Measurements from ENCODE around the gene SLC25A45.
A peak's percentile ranks its signal among the peaks of the same experiment; 100 is the strongest.

SLC25A45 gene

GRCh38 chr11:65384301-65384889 is 1.9 kb upstream of the SLC25A45 start:
- DNase-seq, result no peak

- DNase-seq, result no peak
Measured at GRCh38 chr11:65383778-65384177, 1.3 kb upstream of the SLC25A45 start.

DNA sequence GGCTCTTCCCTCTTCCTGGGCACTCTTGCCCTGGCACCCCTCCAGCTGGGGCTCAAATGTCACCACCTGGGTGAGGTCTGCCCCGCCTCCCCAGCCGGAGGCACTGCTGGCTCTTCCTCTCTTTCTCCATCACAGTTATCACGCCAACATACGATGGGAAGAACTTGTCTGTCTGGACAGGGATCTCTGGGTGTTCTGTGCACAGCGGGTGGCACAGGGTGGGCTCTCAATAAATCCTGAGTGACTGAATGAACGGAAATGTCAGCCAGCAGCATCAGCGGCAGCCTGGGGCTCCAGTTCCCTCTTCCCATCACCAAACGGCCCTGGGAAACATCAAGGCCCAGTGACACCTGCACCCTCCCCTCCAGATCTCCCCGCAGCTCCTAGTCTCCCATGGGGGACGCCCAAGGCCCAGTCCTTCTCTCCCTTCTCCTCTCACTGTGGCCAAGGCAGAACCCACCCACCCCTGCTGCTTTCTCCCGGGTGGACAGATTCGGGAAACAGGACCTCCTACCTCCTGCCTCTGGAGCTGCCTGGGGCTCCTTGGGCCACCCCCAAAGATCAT is 440 bp upstream of the SLC25A45 start:
- no peak for DNase-seq

DNA sequence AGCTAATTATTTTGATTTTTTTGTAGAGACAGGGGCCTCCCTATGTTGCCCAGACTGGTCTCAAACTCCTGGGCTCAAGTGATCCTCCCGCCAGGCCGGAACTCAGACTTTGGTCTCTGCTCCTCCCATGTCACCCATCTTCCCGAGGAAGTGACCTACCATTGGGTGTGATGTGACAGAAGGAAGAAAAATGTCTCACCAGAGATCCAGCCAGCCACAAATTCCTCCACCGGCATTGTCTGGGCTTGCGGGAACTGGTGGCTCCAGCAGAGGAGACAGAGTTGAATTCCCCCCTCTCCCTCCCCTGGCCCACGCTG is 772 bp downstream of the SLC25A45 start:
- DNase-seq, result peak; percentile 16

DNA sequence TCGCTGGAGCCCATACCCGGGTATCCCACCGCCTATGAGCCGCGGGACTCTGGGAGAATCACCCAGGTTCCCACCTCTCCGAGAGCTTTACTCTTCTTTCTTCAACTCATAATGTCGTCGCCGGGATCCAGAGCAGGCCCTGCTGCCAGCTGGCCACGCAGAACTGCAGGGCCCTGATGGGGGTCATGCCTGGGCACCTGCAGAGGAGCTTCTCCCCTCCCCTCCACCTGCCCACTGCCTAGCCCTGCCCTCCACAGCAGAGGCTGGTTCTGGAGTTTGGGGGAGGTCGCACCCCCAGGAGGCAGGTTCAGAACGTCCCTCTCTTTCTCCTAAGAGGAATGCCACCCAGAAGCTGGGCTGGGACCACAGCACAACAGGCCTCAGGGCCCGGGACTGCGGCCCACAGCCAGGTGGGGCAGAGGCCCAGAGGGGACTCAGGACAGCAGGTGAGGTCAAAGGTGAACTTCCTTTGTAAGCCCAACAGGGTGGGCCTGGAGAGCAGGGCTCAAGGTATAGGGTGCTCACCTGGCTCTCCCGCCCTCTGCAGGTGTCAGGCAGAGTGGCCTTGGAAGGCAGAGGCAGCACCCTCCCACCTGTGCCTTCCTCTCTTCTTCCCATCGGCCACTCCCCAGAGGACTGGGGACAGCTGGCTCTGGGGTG is 1.9 kb downstream of the SLC25A45 start:
- no peak for DNase-seq

GRCh38 chr11:65379698-65380459 is 2.6 kb downstream of the SLC25A45 start:
- no peak for DNase-seq

GRCh38 chr11:65378928-65379638 is 3.4 kb downstream of the SLC25A45 start:
- DNase-seq, result no peak

DNA sequence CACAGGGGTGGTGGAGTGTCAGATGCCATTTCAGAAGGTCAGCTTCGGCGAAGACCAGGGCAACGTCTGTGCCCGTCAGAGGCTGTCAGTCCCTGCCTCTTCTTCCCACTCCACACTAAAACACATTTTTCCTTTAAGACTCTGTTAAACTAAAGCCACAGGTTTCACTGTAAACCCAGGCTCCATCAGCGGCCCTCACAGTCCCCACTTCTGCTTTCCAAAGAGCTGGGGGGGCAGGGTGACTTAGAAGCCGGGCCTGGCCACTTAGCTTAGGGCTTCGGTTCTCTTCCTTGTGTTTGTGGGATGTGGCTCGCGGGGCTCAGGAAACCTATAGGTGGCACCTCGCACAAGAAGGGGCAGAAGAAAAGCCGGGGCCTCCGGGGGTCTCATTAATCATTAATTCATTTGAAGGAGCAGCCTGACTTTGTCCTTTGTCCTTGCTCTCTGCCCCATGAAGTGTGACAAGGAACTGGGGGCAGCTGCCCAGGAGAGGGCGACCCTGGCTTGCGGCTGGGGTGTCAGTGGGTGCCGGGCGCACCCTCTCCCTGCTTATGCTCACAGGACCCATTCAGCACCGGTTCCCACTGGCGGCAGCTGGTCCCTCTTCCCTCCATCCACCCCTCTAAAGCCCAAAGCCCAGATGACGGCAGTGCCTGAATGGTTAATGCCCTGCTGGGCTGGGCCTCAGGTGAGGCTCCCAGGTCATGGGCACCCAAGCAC is 4.1 kb downstream of the SLC25A45 start:
- no peak for DNase-seq

DNA sequence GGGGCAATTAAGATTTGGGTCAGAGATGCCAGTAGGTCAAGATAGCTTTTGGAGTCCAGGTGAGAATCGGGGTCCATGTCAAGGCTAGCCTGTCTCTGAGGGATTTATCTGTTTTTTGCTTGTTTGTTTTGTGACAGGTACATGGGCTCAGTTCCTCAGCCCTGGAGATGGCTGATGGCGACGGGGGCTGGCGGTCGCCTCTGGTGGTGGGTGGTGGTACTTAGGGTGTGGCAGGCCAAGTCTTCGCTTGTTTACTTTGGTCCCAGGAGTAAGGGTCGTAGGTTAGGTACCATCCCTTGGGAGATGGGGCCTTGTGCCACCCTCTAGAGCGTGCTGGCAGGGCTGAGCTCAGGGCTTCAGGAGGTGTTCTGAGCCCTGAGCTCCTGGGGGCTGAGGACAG is 4.7 kb downstream of the SLC25A45 start:
- no peak for DNase-seq

GRCh38 chr11:65377036-65377435 is 5.4 kb downstream of the SLC25A45 start:
- no peak for DNase-seq

DNA sequence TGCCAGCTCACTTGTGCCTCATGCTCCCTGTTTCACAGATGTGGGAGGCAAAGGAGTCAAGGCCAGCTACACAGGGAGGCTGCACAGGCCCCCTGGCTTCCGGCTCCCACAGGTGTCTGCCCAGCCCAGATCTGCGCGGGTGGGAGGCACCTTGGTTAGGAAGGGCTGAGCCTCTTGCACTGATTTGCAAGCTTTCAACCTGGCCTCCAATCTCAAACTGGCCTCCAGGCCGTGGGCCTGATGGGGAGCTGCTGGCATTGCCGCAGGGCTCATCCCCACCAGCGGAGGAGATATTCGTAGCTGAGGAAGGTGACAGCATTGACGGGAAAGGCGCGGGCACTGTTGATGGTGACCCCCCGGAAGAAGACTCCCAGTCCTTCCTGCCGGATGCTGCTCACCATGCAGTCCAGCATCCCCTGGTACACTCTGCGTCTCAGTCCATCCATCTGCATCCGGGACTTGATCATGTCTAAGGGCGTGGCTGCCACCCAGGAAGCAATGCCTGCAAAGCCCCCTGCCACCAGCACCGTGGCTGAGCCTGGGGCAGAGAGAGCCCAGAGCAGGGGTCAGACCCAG is 6.2 kb downstream of the SLC25A45 start:
- no peak for DNase-seq

DNA sequence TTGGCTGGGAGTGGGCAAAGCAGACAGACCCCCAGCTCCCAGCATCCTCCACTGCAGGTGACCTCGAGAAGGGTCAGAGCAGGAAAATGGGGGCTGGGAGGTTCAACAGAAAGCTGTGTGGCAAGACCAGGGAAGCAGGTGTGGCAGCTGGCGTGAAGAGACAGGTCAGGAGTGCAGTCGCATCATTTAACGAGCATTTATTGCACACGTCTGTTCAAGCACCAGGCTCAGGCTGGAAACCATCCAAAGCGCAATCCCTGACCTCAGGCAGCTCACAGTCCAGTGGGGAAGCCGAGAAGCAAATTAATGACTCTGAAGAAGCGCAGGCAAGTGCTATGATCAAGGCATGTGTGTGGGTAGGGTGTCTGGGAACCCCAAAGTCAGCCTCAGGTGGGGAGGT is 7.4 kb downstream of the SLC25A45 start:
- DNase-seq, result no peak

DNA sequence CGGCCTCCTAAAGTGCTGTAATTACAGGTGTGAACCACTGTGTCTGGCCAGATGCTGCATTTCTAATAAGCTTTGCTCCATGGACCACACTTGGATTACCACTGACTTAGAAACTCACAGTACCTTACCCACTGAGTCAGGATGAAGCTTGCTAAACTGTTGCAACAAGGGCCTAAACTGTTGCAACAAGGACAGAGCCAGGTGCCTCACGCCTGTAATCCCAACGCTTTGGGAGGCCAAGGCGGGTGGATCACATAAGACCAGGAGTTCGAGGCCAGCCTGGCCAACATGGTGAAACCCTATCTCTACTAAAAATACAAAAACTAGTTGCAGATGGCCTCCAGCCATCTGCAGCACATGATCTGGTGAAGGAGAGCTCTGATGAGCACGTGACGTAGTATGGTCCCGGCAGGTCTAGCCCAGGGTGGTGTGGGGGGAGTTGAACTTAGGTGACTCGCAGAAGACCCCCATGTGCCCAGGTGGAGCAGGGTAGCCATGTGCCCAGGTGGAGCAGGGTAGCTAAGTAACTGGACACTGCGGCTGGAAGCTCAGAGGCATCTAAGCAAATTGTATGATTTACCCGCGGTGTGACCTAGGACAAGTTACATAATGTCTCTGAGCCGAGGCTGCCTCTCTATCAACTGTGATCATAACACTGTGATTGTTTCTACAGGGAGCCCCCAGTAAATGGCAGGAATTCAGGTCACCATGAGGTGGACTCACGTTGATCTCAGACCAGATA is 8.4 kb downstream of the SLC25A45 start:
- no peak for DNase-seq

DNA sequence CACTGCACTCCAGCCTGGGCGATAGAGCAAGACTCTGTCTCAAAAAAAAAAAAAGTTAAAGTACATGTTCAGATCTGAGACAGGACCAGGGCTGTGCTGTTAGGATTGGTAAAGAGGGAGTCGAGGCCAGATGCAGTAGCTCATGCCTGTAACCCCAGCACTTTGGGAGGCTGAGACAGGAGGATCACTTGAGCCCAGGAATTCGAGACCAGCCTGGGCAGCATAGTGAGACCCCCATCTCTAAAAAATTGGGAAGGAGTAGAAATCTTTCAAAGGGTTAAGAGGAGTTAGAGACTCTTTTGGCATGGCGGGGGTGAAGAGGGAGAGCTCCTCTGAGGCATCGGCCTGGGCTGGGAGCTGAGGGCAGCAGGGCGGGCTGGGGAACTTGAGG is 11.8 kb downstream of the SLC25A45 start:
- no peak for DNase-seq

- DNase-seq, result no peak
Measured at GRCh38 chr11:65366340-65366773, 16.1 kb downstream of the SLC25A45 start.

DNA sequence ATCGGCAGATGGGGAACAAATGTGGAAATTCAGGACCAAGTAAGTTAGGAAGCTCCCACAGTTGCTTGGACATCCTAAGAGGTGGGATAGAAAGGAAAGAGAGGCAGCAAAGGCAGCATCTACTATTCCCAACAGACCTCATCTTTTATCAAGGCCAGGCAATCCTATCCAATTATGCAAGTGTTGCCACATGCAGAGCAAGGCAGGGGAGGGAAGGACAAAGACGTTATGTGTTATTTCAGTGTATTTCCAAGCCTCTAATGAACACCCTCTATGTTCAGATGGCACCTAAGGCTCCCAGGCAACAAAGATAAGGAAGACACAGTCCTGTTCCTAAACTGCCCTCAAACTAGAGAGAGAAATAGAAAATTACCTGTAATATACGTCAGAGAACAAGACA is 18.7 kb downstream of the SLC25A45 start:
- DNase-seq, result no peak

DNA sequence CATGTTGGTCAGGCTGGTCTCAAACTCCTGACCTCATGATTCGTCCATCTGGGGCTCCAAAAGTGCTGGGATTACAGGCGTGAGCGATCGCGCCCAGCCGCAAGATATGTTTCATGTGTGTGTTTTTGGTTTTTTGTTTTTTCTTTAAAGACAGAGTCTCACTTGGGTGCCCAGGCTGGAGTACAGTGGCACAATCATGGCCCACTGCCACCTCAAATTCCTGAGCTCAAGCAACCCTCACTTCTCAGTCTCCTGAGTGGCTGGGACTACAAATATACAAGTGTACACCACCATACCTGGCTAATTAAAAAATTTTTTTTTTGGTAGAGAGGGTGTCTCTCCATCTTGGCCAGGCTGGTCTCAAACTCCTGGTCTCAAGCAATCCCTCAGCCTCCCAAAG is 19.5 kb downstream of the SLC25A45 start:
- no peak for DNase-seq

DNA sequence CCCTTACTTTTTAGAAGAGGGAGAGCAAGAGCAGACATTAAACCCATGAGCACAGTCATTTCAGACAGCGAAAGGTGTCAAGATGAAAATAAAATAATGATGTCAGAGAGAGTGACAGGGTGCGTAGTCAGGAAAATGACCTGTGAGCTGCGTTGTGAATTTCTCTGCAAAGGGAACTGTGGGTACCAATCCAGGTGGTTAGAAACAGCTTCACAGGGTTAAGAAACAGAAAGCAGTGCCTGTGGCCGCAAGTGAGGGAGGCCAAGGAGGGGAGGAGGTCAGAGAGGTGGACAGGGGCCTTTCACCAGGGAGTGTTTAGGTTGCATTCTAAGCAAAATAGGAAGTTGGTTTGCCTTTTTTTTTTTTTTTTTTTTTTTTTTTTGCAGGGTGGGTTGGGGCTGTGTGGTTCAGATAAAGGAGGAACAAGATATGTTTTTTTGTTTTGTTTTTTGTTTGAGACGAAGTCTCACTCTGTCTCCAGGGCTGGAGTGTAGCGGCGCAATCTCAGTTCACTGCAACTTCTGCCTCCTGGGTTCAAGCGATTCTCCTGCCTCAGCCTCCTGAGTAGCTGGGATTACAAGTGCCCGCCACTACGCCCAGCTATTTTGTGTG is 20.0 kb downstream of the SLC25A45 start:
- DNase-seq, result no peak

GRCh38 chr11:65357856-65358356 is 24.5 kb downstream of the SLC25A45 start:
- DNase-seq, result no peak

DNA sequence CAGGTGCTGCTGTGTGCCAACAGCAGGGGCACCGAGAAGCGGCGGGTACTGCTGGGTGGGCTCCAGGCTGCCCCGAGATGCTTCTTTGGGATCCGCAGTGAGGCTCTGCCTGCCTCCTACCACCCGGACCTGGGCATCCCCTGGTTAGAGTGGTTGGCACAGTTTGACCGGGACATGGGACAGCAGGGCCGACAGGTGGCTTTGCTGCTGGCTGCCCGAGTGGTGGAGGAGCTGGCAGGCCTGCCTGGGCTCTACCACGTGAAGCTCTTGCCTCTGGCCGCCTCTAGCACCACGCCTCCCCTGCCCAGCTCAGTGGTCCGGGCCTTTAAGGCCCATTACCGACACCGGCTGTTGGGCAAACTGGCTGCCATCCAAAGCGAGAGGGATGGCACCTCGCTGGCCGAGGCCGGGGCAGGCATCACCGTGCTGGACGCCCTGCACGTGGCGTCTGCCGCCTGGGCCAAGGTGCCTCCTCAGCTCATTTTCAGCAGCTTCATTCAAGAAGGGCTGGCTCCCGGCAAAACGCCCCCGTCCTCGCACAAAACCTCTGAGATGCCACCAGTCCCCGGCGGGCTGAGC is 26.0 kb downstream of the SLC25A45 start:
- DNase-seq, result no peak
